HG03521 (cell line): ENCODE data around the gene CERK.
A peak's percentile ranks its signal among the peaks of the same experiment; 100 is the strongest.
"Not testable (repeated sequence)": the region's sequence is repeated elsewhere in the genome, so short reads cannot be mapped to it uniquely, and the experiment has no call there.

ENCODE experiments used
- ATAC-seq: cut with Tn5 transposase; IDR thresholded peaks from one replicate; pipeline ENCODE4 v1.9.1; 2021; ENCODE audit warnings: mild to moderate bottlenecking, moderate library complexity; ENCODE audit not compliant: unreplicated experiment

CERK gene, protein sequence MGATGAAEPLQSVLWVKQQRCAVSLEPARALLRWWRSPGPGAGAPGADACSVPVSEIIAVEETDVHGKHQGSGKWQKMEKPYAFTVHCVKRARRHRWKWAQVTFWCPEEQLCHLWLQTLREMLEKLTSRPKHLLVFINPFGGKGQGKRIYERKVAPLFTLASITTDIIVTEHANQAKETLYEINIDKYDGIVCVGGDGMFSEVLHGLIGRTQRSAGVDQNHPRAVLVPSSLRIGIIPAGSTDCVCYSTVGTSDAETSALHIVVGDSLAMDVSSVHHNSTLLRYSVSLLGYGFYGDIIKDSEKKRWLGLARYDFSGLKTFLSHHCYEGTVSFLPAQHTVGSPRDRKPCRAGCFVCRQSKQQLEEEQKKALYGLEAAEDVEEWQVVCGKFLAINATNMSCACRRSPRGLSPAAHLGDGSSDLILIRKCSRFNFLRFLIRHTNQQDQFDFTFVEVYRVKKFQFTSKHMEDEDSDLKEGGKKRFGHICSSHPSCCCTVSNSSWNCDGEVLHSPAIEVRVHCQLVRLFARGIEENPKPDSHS

GRCh38 chr22:46737976-46738646 is at the start of gene CERK:
Gene CERK (minus strand): TSS chr22:46738252. CDS start chr22:46738148, 104 bp downstream.
- ATAC-seq: peak; percentile 43

DNA sequence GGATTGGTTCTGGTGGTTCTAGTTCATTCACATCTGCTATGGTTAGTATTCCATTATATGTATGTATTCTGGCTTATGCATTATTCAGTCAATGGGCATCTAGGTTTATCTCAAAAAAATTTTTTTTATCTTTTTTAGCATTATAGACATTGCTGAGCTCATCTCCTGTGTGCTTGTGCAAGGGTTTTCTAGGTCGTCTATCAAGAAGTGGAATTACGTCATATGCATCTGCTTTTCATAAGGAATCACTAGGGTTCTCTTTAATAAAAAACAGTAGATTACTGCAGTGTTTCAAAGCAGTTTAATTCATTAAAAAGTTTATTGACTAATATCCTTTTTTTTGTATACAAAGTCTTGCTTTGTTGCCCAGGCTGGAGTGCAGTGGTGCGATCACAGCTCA is 45.7 kb upstream of the CERK start:
- no peak for ATAC-seq

DNA sequence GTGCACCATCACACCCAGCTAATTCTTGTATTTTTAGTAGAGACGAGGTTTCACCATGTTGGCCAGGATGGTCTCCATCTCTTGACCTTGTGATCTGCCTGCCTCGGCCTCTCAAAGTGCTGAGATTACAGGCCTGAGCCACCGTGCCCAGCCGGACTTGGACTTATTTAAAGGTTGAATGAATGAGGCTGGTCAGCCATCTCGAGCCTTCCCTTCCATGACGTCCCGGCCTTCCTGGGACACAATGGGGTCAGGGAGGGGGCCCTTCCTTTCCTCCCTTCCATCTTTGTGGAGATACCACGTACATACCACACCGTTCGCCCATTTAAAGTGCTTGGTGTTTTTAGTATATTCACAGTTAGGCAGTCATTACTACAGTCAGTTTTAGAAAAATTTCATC is 44.1 kb upstream of the CERK start:
- not testable (repeated sequence) for ATAC-seq

DNA sequence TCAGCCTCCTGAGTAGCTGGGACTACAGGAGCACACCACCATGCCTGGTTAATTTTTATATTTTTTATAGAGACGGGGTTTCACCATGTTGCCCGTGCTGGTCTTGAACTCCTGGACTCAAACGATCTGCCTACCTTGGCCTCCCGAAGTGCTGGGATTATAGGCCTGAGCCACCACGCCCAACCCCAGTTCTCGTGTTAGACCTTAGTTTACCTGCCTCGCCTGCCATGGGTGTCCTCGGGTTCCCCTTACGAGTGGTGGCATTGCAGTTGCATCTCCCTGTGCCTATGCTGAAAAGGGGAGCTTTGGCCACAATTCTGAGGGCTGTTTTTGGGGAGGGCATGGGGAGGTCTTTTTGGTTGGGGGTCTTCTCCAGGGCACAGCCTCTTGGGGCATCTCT is 43.2 kb upstream of the CERK start:
- ATAC-seq: no peak

DNA sequence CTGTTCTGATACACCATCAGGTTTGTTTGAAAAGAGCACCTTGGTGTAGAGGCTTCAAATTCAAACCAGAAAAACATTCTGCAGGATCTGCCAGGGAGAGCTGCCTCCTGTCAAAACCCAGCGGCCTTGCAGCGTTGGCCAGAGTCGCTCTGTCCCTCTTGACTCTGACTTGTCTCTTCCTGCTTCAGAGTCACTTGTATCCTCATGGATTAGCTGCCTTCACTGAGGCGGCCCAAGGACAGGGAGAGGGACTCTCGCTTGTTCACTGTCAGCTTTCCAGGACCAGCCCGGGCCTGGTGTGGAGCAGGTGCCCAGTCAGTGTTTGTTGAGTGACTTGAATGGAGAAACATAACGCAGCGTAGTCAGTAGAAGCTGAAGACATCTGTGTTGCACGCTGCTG is 42.4 kb upstream of the CERK start:
- no peak for ATAC-seq

- no peak for ATAC-seq
These were observed 41.6 kb upstream of the CERK start for GRCh38 chr22:46779651-46780050.

- no peak for ATAC-seq
These were observed 41.0 kb upstream of the CERK start for GRCh38 chr22:46779023-46779422.

GRCh38 chr22:46777609-46777970 is 39.5 kb upstream of the CERK start:
- ATAC-seq: no peak

GRCh38 chr22:46776876-46777608 is 39.0 kb upstream of the CERK start:
- ATAC-seq: no peak

DNA sequence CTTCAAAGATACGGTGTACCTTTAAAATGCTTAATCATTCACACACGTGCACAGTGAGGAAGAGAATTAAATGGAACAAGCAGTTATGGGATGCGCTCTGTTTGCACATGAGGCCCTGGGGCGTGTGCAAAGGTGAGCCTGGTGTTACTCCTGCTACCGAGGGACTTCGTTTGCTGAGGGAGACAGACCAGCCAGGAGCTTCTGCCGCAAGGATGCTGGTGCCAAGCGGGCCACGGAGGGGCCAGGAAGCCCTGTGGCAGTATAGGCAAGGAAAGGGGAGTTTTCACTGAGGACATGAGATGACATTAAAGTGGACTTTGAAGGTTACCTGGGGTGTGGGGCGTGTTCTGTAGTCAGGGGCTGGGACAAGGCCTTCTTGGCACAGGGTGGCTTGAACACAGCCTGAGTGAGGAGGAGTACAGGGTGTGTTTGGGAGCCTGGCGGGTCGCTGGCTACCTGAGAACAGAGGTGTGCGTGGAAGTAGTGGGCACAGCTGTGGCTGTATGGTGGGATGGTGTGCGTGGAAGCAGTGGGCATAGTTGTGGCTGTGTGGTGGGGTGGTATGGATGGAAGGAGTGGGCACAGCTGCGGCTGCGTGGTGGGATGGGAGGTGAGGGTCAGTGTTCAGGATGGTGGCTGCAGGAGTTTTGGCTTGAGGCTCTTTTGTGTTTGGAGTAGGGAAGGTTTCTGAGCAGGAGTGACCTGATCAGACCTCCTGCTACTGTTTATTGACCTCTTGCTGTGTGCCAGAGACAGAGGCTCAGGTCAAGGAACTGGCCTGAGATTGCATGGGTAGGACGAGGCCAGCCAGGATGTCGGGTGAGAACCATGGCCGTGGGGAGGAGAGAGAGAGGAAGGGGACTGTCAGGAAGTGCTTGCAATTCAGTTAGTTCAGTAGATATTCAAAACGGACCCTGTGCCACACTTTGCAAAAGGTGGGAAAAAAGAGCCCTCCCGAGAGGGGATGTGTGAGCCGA is 38.1 kb upstream of the CERK start:
- no peak for ATAC-seq

- no peak for ATAC-seq
These were observed 37.2 kb upstream of the CERK start for GRCh38 chr22:46774980-46775849.

- no peak for ATAC-seq
These were observed 36.4 kb upstream of the CERK start for GRCh38 chr22:46774253-46774979.

DNA sequence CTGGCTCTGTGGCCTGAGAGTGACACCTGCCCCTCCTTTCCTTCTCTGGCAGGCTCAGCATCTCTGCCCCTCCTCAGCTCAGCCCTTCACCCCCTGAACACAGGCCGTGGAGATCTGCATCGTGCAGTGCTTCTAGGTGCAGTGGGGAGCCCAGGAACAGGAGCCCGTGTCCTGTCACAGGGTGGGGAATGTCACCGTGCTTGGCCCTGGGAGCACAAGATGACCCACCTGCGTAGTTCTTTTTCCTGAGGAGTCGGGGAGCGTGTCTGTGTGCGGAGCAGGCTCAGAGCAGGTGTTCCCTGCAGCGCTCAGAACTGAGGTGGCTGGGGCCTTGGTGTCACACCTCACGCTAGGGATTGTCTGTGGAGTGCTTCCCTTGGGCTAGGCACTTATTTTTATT is 35.0 kb upstream of the CERK start:
- no peak for ATAC-seq

DNA sequence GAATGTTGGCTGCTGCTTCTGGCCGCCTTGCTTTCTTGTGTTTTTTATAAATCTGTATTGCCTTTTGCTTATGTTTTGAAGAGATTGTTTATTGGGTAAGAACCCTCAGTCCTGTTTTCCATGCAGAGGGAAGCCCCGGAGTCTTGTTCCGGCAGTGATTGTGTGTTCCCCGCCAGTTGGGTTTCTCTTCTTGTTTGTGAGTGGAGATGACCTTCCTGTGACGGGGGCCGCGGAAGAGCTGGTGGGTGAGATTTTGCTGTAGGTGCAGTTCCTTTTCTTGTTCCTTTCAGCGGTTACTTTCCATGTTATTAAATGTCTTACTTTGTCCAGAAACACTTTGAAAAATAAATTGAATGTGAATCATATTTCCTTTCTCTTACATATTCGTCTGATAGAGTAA is 32.7 kb upstream of the CERK start:
- ATAC-seq: no peak

DNA sequence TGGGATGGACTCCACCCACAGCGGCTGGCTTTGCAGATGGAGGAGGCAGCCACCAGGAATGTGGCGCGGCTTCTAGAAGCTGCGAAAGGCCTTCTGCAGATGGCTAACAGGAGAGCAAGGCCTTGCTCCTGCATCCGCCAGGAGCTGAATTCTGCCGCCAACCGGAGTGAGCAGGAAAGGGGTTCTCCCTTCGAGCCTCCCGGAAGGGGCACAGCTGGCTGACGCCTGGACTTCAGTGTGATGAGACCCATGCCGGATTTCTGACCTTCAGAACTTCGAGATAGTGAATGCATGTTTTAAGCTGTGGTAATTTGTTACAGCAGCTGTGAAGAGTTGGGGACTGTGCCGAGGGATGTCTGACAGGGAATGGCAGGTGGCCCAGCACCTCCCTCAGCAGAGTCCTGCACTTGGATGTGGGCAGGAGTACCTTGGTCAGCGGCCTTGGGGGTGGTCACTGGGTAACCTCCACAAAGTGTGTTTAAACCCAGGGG is 32.1 kb upstream of the CERK start:
- ATAC-seq: no peak

GRCh38 chr22:46769706-46770105 is 31.7 kb upstream of the CERK start:
- no peak for ATAC-seq

DNA sequence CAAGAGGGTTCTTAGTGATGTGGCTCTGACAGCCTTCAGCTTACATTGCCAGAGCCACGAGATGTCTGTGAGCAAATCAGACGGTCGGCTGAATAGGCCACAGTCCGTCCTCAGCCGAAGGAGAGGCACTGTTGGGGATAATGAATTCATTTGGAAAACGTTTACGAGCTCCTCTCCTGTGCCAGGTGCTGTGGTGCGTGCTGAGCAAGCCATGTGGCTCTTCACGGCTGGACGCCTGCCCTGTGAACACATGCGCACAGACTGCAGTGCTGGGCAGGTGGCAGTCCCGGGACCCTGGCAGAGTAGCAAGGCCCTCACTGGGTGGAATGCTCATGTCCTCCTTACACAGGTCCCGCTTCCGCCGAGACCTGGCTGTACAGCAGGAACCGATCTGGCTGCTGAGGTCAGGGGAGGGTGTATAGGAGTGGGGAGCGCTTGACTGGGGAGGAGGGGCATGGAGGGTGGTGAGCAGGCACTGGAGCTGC is 31.2 kb upstream of the CERK start:
- no peak for ATAC-seq

- no peak for ATAC-seq
These were observed 29.4 kb upstream of the CERK start for GRCh38 chr22:46767249-46767985.
